HG03060 (cell line): ENCODE measurements around the gene MYLK.

Experiments
- ATAC-seq: cut with Tn5 transposase; IDR thresholded peaks from one replicate; pipeline ENCODE4 v1.9.1; 2021; ENCODE audit warnings: low read depth, moderate number of reproducible peaks; ENCODE audit not compliant: unreplicated experiment

Gene MYLK

GRCh38 chr3:123798550-123798949, 85.6 kb downstream of the MYLK start:
- no peak for ATAC-seq

GRCh38 chr3:123795471-123796251, 88.5 kb downstream of the MYLK start:
- ATAC-seq: no peak

GRCh38 chr3:123793425-123793824, 90.7 kb downstream of the MYLK start:
- no peak for ATAC-seq

GRCh38 chr3:123792473-123793201, 91.5 kb downstream of the MYLK start:
- no peak for ATAC-seq

- no peak for ATAC-seq
These were observed 92.2 kb downstream of the MYLK start for GRCh38 chr3:123791898-123792297.

- ATAC-seq: no peak
These were observed 92.7 kb downstream of the MYLK start for GRCh38 chr3:123791417-123791816.

- no peak for ATAC-seq
These were observed 93.1 kb downstream of the MYLK start for GRCh38 chr3:123791073-123791370.

GRCh38 chr3:123790254-123791072, 93.7 kb downstream of the MYLK start:
- ATAC-seq: no peak

GRCh38 chr3:123789760-123790159, 94.4 kb downstream of the MYLK start:
- no peak for ATAC-seq

- no peak for ATAC-seq
These were observed 95.0 kb downstream of the MYLK start for GRCh38 chr3:123789160-123789559.

- no peak for ATAC-seq
These were observed 95.4 kb downstream of the MYLK start for GRCh38 chr3:123788710-123789109.

GRCh38 chr3:123787133-123787532, 97.0 kb downstream of the MYLK start:
- no peak for ATAC-seq

GRCh38 chr3:123785602-123786001, 98.5 kb downstream of the MYLK start:
- ATAC-seq: no peak

GRCh38 chr3:123783811-123784210, 100.3 kb downstream of the MYLK start:
- ATAC-seq: no peak

GRCh38 chr3:123783050-123783689, 101.0 kb downstream of the MYLK start:
- ATAC-seq: no peak

- ATAC-seq: no peak
These were observed 101.6 kb downstream of the MYLK start for GRCh38 chr3:123782488-123782887.

- no peak for ATAC-seq
These were observed 102.4 kb downstream of the MYLK start for GRCh38 chr3:123781571-123782275.

- no peak for ATAC-seq
These were observed 103.0 kb downstream of the MYLK start for GRCh38 chr3:123781138-123781537.

- no peak for ATAC-seq
These were observed 103.5 kb downstream of the MYLK start for GRCh38 chr3:123780656-123781055.

GRCh38 chr3:123779655-123780231, 104.4 kb downstream of the MYLK start:
- ATAC-seq: no peak
